C4-2B (cell line): ENCODE results near the gene GPR162.

Experiments
- H3K27ac ChIP-seq: fragments of 450-650 bp; 2 replicates; pipeline ENCODE4 v1.5.1; 2017
- CTCF ChIP-seq: fragments of 450-650 bp; conservative IDR thresholded peaks from 2 replicates; pipeline ENCODE4 v1.5.1; 2017; ENCODE audit warnings: mild to moderate bottlenecking
- ZFX ChIP-seq: fragments of 450-650 bp; IDR thresholded peaks from 2 replicates; pipeline ENCODE4 v1.6.1; 2017

GPR162 gene

GRCh38 chr12:6834873-6835272 lies 13.3 kb downstream of the GPR162 start:
- H3K27ac ChIP-seq: no peak overlapping the region
- TF ChIP-seq CTCF (no peak), ZFX (no peak)

- TF ChIP-seq ZFX (no peak), CTCF (no peak)
- H3K27ac ChIP-seq: no peak overlapping the region
These were observed 15.2 kb downstream of the GPR162 start for GRCh38 chr12:6836851-6837250.

- H3K27ac ChIP-seq: no peak overlapping the region
- TF ChIP-seq ZFX: no peak
- no peak for TF ChIP-seq CTCF
These were observed 15.9 kb downstream of the GPR162 start for GRCh38 chr12:6837370-6838060.

GRCh38 chr12:6838854-6839253 lies 17.2 kb downstream of the GPR162 start:
- TF ChIP-seq ZFX (no peak), CTCF (no peak)

GRCh38 chr12:6839482-6840201 lies 18.0 kb downstream of the GPR162 start:
- TF ChIP-seq ZFX (no peak), CTCF (no peak)
- H3K27ac ChIP-seq: no peak overlapping the region

More at GRCh38 chr12:6838854-6839253, 17.2 kb downstream of the GPR162 start:
- no peak overlapping the region for H3K27ac ChIP-seq

GRCh38 chr12:6840330-6840729 lies 18.7 kb downstream of the GPR162 start:
- no peak for TF ChIP-seq CTCF
- TF ChIP-seq ZFX: no peak
- no peak overlapping the region for H3K27ac ChIP-seq

- TF ChIP-seq ZFX (no peak), CTCF (no peak)
- H3K27ac ChIP-seq: no peak within 1 kb of the TSS
These were observed 19.3 kb downstream of the GPR162 start, which contains the start of gene GNB3 for GRCh38 chr12:6840761-6841515. Gene GNB3, plus strand, starts transcription at chr12:6840925. Its CDS starts 363 bp downstream, at chr12:6841288.
